Glomerular visceral epithelial cell (primary cell): Measurements from ENCODE around the gene SERINC2.
A peak's percentile ranks its signal among the peaks of the same experiment; 100 is the strongest.

Source experiments
- DNase-seq: peaks from one replicate; pipeline ENCODE4 v3.0.0-alpha.2; 2016; ENCODE audit errors: extremely low spot score

The SERINC2 gene

DNA sequence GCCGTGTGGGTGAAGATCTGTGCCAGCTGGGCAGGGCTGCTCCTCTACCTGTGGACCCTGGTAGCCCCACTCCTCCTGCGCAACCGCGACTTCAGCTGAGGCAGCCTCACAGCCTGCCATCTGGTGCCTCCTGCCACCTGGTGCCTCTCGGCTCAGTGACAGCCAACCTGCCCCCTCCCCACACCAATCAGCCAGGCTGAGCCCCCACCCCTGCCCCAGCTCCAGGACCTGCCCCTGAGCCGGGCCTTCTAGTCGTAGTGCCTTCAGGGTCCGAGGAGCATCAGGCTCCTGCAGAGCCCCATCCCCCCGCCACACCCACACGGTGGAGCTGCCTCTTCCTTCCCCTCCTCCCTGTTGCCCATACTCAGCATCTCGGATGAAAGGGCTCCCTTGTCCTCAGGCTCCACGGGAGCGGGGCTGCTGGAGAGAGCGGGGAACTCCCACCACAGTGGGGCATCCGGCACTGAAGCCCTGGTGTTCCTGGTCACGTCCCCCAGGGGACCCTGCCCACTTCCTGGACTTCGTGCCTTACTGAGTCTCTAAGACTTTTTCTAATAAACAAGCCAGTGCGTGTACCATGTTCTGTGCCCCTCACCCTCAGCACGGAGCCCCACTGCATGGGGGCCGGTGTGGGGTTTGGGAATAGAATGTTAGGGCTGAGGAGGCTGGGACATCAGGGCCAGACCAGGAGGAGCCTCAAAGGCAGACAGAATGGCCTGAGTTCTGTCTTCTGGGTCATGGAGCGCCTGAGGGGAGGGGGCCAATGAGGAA is 21.3 kb downstream of the SERINC2 start:
- no peak for DNase-seq

DNA sequence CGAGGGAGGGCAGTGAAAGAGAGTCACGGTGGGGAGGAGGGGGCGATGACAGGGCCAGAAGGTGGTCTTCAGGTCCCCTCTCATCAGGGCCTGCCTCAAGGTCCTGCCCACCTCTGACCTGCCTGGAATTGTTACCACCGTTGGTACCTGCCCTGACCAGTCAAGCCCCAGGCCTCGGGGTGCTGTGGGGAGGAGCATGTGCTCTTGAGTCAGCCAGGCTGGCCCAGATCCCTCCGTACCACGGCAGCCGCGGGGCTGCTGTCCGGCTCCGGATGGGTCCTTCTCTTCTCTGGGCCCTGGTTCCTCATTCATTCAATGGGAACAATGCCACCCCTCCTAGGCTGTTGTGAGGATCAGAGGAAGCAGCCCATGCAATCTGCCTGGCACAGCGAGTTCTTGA is 22.0 kb downstream of the SERINC2 start:
- DNase-seq = no peak

GRCh38 chr1:31435471-31436409 is 22.7 kb downstream of the SERINC2 start:
- DNase-seq = no peak

DNA sequence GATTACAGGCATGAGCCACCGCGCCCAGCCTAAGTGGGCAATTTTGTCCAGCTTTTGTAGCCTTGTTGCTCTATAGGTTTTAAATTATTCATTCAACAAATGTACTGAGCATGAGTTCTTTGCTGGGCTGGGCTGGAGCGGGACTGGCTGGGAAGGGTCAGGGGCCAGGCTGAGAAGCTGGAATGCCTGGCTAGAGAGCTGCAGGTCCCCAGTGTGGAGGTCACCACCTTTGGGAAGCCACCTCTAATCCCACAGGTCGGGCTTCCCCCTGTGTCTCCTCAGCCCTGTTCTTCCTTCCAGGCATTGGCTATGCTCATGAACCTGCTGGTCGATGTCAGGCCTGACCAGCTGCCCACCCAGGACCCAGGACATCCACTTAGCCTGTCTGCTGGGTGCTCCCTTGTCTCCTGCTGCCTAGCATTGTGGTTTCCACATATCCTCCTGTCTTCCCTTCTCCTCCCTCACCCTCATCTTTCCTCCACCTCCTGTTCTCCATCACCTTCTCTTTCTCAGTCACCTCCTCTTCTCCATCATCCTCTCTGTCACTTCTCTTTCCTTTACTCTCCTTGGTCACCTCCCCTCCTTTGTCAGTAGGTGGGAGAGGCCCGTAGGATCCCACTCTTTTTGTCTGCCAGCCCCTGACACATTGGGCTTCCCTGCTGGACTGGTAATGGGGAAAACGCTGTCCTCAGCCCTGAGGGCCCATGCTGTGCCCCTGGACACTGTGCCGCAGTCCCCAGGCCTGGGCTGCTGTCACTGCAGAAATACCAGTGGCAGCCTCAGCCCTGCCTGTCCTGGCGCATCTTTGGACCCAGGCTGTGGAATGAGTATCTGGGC is 23.8 kb downstream of the SERINC2 start:
- no peak for DNase-seq

DNA sequence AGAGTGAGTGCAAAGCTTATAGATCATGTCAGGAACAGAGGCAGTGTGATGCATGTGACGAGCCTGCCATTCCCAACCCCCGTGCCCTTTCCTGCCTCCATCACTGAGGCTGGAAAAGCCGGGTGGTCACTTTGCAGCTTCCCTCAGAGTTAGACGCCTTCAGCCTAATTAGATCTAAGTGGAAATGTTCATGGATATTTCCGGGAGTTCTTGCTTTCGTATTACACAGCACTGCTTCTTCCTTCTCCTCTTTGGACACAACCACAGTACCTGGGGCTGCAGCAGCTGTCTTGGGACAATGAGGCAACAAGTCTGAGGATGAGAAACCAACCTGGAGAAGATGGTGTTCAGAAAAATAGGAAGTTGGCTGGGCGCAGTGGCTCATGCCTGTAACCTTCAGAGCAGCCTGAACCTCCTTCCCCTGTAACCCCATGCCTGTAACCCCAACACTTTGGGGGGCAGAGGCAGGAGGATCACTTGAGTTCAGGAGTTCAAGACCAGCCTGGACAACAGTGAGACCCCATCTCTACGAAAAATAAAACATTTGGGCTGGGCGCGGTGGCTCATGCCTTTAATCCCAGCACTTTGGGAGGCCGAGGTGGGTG is 24.5 kb downstream of the SERINC2 start:
- no peak for DNase-seq

GRCh38 chr1:31439276-31439675 is 26.3 kb downstream of the SERINC2 start:
- DNase-seq = no peak

GRCh38 chr1:31441073-31441472 is 28.1 kb downstream of the SERINC2 start:
- no peak for DNase-seq

DNA sequence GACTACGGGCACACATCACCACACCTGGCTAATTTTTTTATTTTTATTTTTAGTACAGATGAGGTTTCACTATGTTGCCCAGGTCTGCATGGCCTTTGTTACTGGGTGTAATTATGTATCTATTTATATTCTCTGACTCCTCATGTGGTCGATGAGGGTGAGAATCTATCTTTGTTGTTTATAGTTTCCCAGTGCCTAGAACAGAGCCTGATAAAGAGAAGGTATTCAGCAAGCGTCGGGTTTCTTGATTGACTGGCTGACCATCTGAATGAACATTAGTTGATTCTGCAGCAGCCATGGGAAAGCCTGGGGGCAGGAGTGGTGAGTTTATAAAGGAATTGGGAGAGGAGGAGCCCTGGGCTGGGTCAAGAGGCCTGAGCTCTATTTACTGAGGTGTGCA is 28.5 kb downstream of the SERINC2 start:
- no peak for DNase-seq

- DNase-seq = no peak
Observed at GRCh38 chr1:31441970-31442647, 29.1 kb downstream of the SERINC2 start.

DNA sequence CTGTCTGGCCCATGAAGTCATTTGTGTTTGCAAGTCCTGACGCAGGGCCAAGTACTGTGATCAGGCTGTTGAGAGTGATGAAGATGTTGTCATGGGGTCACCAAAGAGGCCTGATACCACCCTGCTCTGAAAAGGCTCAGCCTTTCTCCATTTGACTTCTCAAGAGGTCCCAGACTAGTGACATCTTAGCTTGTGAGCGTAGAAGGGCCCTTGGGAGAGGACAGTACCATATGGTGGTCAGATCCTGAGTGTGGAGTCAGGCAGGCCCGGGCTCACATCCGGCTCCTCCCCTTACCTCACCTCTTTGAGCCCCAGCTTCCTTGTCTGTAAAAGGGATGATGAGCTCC is 29.6 kb downstream of the SERINC2 start:
- DNase-seq = no peak

DNA sequence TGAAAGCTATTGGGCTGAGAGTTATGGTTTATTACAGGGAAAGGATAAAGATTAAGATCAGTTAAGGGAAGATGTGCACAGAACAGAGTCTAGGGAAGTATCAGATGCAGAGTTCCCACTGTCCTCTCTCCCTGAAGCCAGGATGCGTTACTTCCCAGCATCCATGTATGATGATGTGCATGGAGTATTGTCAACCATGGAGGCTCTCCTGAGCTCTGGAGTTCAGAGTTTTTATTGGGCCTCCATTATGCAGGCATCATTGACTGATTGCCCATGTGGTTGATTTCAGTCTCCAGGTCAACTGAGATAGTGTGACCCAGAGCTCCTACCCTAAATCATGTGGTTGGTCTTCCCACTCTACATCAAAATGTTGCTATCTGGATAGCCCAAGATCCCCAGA is 30.7 kb downstream of the SERINC2 start:
- DNase-seq = no peak

- DNase-seq = peak; percentile 34
Observed at GRCh38 chr1:31444725-31445448, 31.9 kb downstream of the SERINC2 start.

GRCh38 chr1:31445951-31446350 is 32.9 kb downstream of the SERINC2 start:
- no peak for DNase-seq

GRCh38 chr1:31447210-31447609 is 34.2 kb downstream of the SERINC2 start:
- no peak for DNase-seq

GRCh38 chr1:31453384-31454079 is 40.5 kb downstream of the SERINC2 start:
- no peak for DNase-seq

DNA sequence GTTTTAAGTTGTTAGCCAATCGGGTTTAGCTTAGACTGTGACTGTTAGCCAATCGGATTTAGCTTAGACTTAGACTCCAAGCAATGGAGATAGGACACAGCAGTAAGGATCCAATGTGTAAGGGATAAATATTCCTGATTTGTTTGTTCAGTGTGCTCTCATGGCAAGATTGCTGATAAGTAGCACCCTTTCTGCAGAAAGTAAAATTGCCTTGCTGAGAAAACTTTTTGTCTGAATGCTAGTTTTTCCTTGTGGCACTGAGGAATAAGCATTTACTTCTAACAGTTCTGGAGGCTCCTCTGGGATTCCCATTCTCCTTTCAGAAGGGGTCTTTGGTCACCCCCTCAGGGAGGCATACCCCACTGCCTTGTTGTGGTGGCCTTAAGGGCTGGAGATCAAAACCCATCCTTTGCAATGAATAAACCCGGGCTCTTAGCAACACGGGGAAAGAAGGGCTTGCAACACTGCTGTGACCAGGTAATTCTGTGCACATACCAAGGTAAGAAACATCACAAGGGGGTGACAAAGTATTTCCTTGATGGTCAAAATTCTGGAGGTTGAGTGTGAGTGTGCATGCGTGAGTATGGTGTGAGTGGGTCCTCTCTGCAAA is 45.4 kb downstream of the SERINC2 start:
- DNase-seq = no peak

DNA sequence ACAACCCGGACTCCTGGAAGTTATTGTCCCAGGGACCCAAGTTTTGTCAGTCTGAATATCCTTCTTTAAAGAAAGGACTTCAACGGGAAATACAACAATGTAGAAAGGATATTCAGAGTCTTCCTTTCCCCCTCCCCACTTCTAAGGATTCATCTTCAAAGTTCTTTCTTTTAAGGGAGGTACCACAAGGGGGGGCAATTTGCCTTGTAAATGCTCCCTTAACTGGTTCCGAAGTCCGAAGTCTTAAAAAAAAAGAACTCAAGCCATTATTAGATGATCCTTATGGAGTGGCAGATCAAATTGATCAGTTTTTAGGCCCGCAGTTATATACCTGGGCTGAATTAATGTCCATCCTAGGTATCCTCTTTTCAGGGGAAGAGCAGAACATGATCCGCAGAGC is 47.0 kb downstream of the SERINC2 start:
- DNase-seq = no peak

GRCh38 chr1:31467005-31467674 is 54.1 kb downstream of the SERINC2 start:
- peak; percentile 7 for DNase-seq

GRCh38 chr1:31470794-31471315 is 57.8 kb downstream of the SERINC2 start:
- no peak for DNase-seq
